HG03342 (cell line): ENCODE results near the gene CMTM8.
"Not testable (repeated sequence)": the region's sequence is repeated elsewhere in the genome, so short reads cannot be mapped to it uniquely, and the experiment has no call there.

Experiments
- ATAC-seq: cut with Tn5 transposase; IDR thresholded peaks from one replicate; pipeline ENCODE4 v1.9.1; 2021; ENCODE audit warnings: mild to moderate bottlenecking, moderate library complexity; ENCODE audit not compliant: unreplicated experiment

Gene CMTM8

DNA sequence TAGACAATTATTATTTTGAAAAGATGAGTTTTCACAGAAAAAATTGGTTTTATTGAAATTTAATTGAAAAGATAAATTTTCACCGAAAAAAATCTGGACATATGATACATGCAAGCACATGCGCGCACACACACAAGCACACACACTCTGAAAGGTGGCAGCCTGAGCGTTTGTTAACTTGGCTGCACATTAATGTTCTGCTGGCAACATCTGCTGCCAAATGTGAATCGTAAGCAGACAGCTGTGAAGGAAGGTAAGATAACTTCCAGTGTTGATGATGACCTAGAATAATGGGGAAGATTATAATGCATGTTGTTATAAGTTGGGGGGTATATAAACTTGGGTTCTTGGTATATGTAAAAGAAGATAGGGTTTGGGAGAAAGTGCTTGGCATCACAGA lies 134.8 kb downstream of the CMTM8 start:
- no peak for ATAC-seq

DNA sequence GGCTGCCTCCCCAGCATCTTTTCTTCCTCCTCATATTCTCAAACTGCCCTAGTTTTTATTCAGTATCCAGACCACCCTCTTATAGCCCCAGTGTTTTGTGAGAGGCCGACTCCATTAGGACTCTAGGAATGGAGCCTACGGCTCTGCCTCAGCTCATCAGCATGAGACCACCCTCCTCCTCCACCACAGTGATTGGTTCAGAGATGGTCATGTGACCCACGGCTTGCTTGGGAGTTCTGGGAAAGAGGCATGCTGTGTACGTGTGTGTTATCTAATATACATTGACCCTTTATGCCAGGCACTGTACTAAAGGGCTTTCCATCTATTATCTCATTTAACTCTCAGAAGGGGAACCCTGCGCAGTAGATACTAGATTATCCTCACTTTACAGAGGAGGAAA lies 135.4 kb downstream of the CMTM8 start:
- no peak for ATAC-seq

DNA sequence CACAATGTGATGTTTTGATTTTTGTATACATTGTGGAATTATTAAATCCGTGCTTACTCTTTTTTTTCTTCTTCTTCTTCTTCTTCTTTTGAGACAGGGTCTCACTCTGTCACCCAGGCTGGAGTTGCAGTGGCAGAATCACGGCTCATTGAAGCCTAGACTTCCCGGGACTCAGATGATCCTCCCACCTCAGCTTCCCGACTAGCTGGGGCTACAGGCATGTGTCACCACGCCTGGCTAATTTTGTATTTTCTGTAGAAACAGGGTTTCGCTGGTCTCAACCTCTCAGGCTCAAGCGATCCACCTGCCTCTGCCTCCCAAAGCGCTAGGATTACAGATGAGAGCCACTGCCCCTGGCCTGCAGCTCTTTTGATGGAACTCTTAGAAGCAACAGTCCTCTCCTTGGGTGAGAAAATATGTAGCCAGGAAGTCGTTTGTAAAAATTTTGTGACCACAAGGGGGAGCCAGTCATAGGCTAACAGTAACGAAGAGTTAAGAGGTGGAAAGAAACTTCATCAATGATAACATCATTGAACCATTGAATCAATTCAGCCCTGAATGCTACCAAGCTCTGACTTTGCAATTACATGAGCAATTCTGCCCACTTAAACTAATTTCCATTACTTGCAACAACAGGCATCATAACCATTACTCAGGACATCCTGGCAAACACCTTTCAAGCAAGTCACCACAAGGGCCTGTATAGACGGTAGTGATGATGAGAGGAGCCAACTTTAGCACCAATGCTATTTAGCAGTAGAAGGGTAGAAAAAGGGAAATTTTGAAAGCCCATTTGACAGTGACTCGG lies 136.5 kb downstream of the CMTM8 start:
- ATAC-seq: no peak

DNA sequence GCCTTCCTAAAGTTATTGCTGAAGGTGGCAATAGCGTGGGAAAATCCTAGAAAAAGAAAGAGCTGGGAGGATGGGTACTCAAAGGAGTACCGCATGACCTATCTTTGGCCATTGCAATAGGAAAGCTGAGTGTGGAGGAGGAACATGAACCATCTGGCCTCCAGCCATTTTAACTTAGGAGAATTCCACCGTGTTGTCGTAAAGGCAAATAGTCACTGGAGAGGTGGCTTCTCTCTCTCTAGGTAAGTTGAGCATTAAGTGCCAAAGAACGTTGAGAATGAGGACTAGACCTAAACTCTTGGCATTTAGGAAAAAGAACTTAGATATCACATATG lies 137.1 kb downstream of the CMTM8 start:
- no peak for ATAC-seq

DNA sequence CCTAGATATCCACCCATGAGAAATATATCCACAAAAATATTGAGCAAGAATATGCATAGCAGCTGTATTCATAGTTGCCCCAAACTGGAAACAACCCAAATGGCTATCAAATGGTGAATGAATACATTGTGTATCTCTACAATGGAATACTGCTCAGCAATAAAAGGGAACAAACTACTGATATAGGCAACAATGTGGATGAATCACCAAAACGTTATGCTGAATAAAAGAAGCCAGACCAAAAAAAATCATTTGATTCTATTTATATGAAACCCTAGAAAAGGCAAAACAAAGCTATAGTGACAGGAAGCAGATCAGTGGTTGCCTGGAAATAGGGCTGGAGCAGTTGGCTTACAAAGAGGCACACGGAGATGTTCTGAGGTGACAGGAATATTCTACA lies 137.6 kb downstream of the CMTM8 start:
- ATAC-seq: no peak

DNA sequence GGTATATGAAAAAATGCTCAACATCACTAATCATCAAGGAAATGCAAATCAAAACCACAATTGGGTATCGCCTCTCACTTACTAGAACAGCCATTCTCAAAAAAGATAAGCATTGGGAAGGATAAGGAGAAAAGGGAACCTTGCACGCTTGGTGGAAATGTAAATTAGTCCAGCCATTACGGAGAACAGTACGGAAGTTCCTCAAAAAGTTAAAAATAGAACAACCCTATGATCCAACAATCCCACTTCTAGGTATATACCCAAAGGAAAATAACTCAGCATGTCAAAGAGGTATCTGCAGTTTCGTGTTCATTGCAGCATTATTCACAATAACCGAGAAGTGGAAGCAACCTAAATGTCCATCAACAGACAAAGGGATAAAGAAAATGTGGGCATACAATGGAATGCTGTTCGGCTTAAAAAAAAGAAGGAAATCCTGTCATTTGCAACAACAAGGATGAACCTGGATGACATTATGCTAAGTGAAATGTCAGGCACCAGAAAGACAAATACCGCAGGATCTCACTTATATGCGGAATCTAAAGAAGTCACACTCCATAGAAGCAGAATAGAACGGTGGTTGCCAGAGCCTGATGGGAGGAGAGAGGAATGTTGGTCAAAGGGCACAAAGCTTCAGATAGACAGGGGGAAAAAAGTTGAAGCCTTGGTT lies 141.5 kb downstream of the CMTM8 start:
- no peak for ATAC-seq

DNA sequence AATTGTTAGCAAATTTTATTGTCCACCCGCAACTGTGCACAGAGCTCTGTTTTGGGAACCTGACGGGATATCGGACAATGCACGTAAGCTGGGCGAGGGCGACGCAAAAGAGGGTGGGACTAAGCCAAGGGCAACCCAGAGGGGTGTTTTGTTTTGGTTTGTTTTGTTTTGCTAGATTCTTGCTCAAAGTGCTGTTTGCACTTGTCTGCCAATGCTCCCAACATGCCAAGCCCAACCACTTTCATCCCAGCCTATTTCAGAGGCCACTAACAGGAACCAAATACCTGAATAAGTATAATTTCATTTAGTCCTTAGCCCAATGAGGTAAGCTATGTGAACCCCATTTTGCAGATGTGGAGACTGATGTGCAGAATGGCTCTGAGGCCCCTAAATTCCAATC lies 143.4 kb downstream of the CMTM8 start:
- ATAC-seq: no peak

DNA sequence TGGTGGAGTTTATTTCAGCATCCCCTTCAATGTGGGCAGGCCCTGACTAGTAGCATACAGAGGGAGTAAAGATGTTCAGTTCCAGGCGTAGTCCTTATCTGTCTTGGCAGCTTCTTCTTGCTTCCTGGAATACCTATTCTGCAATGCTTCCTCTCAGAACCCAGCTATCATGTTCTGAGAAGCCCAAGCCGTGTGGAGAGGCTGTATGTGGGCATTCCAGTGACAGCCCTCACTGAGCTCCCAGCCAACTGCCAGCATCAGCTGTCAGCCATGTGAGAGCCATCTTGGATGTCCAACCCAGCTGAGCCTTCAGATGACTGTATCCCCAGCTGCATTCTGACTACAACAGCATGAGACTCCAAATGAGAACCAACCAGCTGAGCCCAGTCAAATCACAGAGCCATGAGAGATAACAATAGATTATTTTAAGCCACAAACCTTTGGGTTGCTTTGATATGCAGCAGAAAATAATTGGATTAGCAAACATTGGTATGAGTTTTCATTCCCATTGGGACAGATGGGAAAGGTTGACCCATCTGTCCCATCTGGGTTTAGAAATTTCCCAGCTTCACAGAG lies 144.7 kb downstream of the CMTM8 start:
- no peak for ATAC-seq

DNA sequence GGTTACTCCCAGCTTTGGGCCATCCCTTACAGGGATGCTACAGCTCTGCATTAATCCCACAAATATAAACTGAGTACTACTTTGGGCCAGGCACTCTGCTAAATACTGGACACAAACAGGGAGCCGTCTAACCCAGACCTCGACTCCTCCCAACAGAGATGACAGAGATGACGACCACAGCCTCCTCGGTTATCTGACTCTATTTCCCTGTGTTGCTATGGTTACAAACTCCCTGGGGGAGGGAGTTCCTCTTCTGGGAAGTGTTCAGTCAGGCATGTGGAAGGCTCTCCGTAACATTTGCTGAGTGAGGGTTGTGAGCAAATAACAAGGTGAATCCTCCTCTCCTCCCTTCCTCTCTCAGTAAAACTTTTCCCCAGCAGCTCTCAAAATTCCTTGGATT lies 146.5 kb downstream of the CMTM8 start:
- no peak for ATAC-seq

DNA sequence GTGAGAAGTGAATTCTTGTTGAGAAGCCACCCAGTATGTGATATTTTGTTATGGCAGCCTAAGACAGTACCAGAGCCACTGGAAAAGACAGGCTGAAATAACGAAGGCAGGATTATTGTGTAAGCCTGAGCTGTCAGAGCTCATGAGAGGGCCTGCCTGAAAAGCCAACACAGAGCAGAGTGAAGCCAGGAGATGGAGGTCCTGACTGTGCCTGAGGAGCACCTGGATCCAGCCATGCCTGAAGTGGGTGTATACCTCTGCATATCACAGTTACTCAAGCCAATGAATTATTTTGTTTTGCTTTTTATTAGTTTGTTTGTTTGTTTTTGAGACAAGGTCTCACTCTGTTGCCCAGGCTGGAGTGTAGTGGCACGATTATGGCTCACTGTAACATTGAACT lies 149.0 kb downstream of the CMTM8 start:
- no peak for ATAC-seq

DNA sequence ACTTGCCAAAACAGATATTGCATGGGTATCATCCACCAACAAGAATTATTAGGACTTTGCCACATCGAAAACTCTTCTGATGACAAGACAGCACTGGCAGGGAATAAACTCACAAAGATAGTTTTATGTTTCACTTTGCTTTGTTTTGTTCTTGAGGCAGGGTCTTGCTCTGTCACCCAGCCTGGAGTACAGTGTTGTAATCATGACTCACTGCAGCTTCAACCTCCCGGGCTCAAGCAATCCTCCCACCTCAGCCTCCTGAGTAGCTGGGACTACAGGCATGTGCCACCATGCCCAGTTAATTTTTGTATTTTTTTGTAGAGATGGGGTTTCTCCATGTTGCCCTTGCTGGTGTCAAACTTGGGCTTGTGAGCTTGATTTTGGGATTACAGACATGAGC lies 151.1 kb downstream of the CMTM8 start:
- ATAC-seq: not testable (repeated sequence)

DNA sequence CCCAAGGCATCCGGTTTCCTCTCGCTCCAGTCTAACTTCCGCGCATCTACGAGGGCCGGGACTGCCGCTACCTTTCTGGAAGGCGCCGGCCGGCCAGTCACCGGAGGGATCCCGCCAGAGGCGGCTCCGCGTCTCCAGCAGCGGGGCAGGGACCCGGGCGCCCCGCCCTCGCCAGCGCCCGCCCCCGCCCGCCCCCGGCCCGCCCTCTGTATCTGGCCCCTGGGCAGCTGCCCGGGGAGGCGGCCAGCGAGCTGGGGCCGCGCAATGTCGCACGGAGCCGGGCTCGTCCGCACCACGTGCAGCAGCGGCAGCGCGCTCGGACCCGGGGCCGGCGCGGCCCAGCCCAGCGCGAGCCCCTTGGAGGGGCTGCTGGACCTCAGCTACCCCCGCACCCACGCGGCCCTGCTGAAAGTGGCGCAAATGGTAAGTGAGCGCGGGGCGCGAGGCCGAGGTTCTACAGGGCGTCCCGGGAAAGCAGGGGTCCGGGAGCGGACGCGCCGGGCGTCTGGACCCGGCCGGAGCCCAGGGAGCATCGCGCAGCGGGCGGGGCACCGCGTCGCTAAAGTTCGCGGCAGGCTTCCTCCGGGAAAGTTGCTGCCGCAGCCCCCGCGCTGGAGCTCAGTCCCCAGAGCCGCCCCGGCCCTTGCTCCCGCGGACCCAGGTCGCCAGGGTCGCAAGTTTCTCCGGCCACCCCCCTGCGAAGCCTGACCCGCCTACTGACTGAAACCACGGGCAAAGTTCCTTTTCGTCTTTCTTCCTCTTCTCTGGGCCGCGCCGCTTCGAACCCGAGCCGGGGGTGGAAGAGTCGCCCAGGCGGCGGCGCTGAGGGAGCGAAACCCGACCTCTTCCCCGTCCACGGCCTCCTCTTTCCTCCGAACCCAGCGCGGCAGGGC lies 153.4 kb downstream of the CMTM8 start, which contains the start of gene CMTM7:
Gene CMTM7 (plus strand): TSS at position 211 of the 893 bp plus-strand sequence. CDS start 54 bp downstream, at position 265.
- peak; percentile 71 for ATAC-seq

DNA sequence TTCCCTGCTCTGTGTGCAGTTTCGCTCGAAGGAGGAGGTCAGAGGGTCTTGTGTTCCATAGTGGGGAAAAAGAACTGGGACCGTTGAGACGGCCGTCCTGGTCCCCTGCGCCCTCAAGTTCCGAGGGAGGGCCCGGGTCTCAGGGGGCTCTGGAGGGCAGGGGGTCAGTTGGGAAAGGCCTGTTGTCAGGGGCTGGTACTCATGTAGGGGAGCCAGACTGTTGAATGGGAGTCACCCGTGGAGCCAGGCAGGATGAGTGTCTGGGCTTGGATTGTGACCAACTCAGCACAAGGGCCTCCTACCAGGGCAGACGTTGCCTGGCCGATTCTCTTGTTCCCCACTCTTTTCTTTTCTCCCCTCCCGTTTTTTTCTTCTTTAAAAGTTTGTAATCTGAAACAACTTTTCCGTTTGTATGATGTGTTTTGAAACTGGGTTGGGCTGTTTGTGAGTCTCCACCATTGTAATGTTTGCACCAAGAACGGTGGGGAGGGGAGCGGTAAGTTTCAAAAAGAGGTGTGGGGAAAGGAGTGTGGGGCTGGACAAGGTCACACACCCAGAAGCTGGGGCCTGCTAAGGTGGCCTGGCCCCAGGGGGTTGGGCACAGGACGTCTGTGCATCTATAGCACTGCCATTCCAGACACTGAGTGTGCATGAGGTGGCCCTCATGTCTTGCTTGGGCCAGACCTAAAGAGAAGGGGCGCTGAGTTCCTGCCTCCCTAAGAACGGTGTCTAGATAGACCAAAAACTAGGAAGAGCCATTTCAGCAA lies 154.2 kb downstream of the CMTM8 start:
- ATAC-seq: no peak

DNA sequence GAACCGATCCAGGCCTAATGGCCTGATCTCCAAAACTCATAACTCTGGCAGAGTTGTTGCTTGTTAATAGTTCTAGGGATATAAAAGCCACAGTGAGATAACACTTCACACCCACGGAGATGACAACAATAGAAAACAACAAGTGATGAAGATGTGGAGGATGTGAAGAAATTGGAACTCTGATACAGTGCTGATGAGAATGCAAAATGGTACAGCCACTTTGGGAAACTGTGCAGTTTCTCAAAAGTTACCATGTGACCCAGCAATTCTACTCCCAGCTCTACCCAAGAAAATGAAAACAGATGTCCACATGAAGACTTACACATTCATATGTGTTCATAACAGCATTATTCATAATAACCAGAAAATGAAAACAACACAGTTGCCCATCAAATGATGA lies 157.0 kb downstream of the CMTM8 start:
- ATAC-seq: no peak

DNA sequence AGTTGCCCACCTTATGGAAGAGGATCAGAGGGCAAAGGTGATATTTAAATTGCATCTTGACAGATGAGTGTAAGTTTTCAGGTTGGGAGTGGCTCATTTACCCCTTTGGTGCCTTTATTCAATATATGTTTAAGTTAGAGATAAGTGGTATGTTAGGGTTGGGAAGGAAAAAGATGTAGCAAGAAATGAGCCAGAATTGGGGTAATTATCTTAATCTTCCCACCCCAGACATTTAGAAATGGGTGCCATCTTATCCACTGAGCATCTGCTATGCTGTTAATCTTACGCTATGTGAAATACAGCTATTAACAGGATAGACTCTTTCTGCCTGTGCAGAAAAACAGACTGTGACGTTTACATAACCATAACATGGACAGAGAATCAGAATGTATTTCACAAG lies 159.5 kb downstream of the CMTM8 start:
- no peak for ATAC-seq

DNA sequence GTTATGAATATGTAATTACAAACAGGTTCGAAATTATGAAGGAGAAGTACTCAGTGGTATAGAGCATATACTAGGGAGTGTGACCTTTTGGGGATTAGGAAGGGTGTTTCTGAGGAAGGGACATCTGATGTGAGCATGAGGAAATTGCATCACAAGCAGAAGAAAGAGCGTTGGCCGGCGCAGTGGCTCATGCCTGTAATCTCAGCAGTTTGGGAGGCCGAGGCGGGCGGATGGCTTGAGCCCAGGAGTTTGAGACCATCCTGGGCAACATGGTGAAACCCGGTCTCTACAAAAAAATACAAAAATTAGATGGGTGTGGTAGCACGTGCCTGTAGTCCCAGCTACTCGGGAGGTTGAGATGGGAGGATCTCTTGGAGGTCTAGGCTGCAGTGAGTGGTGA lies 160.1 kb downstream of the CMTM8 start:
- ATAC-seq: no peak

DNA sequence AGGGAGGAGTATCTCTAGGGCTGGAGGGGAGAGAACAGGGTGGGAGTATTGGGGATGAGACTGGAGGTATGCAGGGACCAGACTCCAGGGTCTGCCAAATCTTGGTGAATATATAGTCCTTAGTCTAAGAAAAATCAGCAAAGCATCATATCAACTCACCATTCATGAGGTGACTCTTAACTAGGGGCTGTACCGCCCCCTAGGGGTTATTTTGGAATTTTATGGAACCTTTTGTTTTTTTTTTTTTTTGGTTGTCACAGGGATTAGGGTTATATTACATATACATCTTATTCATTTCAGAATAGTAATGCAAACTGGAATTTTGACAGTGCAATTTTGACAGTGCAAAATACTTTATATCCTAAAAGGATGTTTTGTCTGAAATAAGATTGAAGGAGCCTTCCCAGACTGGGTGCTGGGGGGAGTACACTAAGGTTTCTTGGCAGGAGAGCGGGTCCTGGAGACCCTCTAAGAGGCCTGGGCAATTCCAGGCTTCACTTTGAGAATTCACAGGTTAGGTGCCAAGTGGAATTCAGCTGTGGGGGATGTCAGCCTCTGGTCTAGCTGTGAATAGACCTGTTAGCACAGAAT lies 160.6 kb downstream of the CMTM8 start:
- ATAC-seq: no peak

DNA sequence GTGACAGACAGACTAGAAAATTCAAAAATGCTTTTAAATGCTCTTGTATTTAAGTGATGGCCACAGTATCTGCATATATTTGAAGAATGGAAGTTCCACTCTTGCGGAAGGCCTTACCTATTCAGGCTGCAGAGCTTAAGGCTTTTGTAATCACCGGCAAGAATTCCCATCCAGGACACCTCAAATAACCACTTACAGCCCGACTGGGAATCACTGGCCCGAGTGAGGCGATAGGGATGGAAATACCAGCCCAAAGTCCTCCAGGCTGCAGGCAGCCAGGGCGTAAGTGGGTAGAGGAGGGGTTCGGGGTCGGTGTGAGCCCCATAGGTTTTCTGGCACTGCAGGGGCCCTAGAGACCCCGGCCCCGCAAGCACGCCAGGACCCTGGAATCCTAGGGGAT lies 162.6 kb downstream of the CMTM8 start:
- ATAC-seq: no peak

DNA sequence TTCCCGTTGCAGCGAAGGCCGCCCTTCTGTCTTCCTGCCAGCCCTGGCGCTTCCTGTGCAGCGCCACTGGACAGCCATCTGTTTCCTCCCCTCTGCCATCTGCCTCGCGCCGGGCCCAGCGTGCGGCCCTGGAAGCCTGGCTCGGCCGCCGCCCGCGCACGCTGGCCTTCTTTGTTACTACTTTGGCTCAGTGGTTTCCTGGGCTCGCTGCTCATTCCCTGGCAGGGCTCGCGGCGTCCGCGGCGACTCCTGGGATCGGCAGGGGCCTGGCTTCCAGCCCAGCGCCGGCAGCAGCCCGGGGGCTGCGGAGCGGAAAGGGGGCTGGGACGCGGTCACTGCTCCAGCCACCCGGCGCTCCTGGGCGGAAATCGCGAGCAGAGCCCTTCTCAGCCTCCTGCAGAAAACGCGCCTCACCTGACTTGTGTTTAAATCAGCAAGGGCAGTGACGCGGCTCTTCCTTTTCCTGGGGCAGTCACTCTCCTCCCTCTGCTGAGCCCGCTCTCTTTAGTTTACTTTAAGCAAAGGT lies 163.1 kb downstream of the CMTM8 start:
- peak; percentile 79 for ATAC-seq

DNA sequence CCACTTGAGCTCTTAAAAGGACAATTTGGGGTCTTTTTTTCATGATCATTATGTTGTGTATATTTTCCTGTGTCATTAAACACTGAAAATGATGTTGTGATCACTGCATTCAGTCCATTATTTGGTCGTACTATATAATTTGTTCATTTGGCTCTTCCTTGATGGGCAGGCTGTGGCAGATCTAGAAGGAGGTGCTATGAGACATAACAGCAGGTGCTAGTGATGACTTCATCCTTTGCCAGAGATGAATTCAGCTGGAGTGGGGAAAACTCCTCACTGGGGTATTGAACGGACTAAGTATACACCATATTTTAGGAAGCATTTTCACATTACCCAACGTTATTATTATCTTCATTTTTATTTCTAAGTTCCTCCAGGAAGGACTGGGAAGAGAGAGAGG lies 165.2 kb downstream of the CMTM8 start:
- no peak for ATAC-seq
